K562 (cell line): ENCODE results near the gene SPINK7.

Experiments
- ARHGAP35 ChIP-seq: fragments of 450-650 bp; IDR thresholded peaks from 2 replicates; pipeline ENCODE4 v1.6.1; 2018; ENCODE audit not compliant: partially characterized antibody
- E4F1 ChIP-seq: fragments of 250-450 bp; sonication (Bioruptor Pico); IDR thresholded peaks from 2 replicates; pipeline ENCODE4 v1.5.0; 2021; ENCODE audit warnings: mild to moderate bottlenecking, borderline replicate concordance
- ZNF76 ChIP-seq: fragments of 250-450 bp; sonication (Bioruptor Pico); IDR thresholded peaks from 2 replicates; pipeline ENCODE4 v1.4.0; 2020; ENCODE audit warnings: mild to moderate bottlenecking, moderate library complexity, borderline replicate concordance

- no peak for TF ChIP-seq ARHGAP35
- TF ChIP-seq E4F1 = no peak
- no peak for TF ChIP-seq ZNF76 (CRISPR knock-in tag)
These were observed 2.5 kb downstream of the SPINK7 start for GRCh38 chr5:148314731-148315130.
